Osteoblast (primary cell): ENCODE data around the gene CDKAL1. TPM values are rescaled to one million over a fixed set of nuclear protein-coding genes. Genes with fewer than 3 reads are reported as not detected.

Experiments used
- DNase-seq: peaks from one replicate; pipeline ENCODE4 v3.0.0; 2011; ENCODE audit warnings: low spot score, mixed read lengths; ENCODE audit not compliant: insufficient read length; ENCODE audit errors: missing footprints
- H2AFZ ChIP-seq: 2 replicates; pipeline ENCODE4 v1.6.0; 2011; ENCODE audit warnings: mild to moderate bottlenecking, low read length
- H3K27ac ChIP-seq: 2 replicates; pipeline ENCODE4 v1.5.1; 2011; ENCODE audit warnings: mild to moderate bottlenecking, low read depth, low read length, moderate library complexity
- H3K27me3 ChIP-seq: 2 replicates; pipeline ENCODE4 v1.6.0; 2012; ENCODE audit warnings: mild to moderate bottlenecking, control low read depth, inconsistent platforms, low read length, moderate library complexity; ENCODE audit not compliant: insufficient read depth
- H3K36me3 ChIP-seq: 2 replicates; pipeline ENCODE4 v1.5.1; 2011; ENCODE audit warnings: mild to moderate bottlenecking, low read length, control low read depth, moderate library complexity; ENCODE audit not compliant: insufficient read depth
- H3K4me1 ChIP-seq: 2 replicates; pipeline ENCODE4 v1.5.1; 2011; ENCODE audit warnings: mild to moderate bottlenecking, low read length, control low read depth, moderate library complexity; ENCODE audit not compliant: insufficient read depth
- H3K4me2 ChIP-seq: 2 replicates; pipeline ENCODE4 v1.6.0; 2011; ENCODE audit warnings: mild to moderate bottlenecking, low read length; ENCODE audit not compliant: insufficient read depth
- H3K4me3 ChIP-seq: fragments of 200-600 bp; sonication (generic); 3 replicates; pipeline ENCODE4 v1.5.1; 2012; ENCODE audit warnings: mild to moderate bottlenecking, low read length, inconsistent platforms; ENCODE audit not compliant: insufficient read depth
- H3K79me2 ChIP-seq: 2 replicates; pipeline ENCODE4 v1.6.0; 2012; ENCODE audit warnings: mild to moderate bottlenecking, low read length, control low read depth, inconsistent platforms; ENCODE audit not compliant: insufficient read depth
- H3K9me3 ChIP-seq: 2 replicates; pipeline ENCODE4 v1.5.1; 2011; ENCODE audit warnings: low read depth, low read length, control low read depth
- H4K20me1 ChIP-seq: 2 replicates; pipeline ENCODE4 v1.6.0; 2012; ENCODE audit warnings: mild to moderate bottlenecking, low read length, control low read depth; ENCODE audit not compliant: insufficient read depth
- CTCF ChIP-seq: IDR thresholded peaks from 2 replicates; pipeline ENCODE4 v1.5.1; 2011; ENCODE audit warnings: mild to moderate bottlenecking, low read depth, low read length, moderate library complexity; ENCODE audit errors: extremely low read depth
- total RNA-seq: library from RNA; depleted of rRNA; stranded (reverse); fragments of >200 nt; gene quantifications from 2 replicates; pipeline ENCODE4 v1.2.3, GENCODE V29; 2012

CDKAL1 gene
- total RNA-seq, 1 donor: 18.5 TPM

GRCh38 chr6:20893412-20893811, 359.2 kb downstream of the CDKAL1 start:
- no peaks in the 10 kb centered on the region for H4K20me1 ChIP-seq
- no peak overlapping the region for H3K27ac ChIP-seq
- no peaks in the 10 kb centered on the region for H3K9me3 ChIP-seq
- H3K4me2 ChIP-seq: no peak overlapping the region
- no peak for DNase-seq
- TF ChIP-seq CTCF: no peak
- no peaks in the 10 kb centered on the region for H3K79me2 ChIP-seq
- no peak overlapping the region for H2AFZ ChIP-seq
- no peaks in the 10 kb centered on the region for H3K36me3 ChIP-seq
- H3K27me3 ChIP-seq: no peaks in the 10 kb centered on the region
- H3K4me1 ChIP-seq: no peaks in the 10 kb centered on the region
- H3K4me3 ChIP-seq: no peak overlapping the region

- no peak for DNase-seq
- no peaks in the 10 kb centered on the region for H3K27me3 ChIP-seq
- H3K4me3 ChIP-seq: no peak overlapping the region
- H2AFZ ChIP-seq: no peak overlapping the region
- H3K4me1 ChIP-seq: no peaks in the 10 kb centered on the region
- H3K79me2 ChIP-seq: no peaks in the 10 kb centered on the region
- H4K20me1 ChIP-seq: no peaks in the 10 kb centered on the region
- H3K36me3 ChIP-seq: no peaks in the 10 kb centered on the region
- no peak for TF ChIP-seq CTCF
- no peak overlapping the region for H3K27ac ChIP-seq
- H3K4me2 ChIP-seq: no peak overlapping the region
- H3K9me3 ChIP-seq: no peaks in the 10 kb centered on the region
These were observed 366.3 kb downstream of the CDKAL1 start for GRCh38 chr6:20900389-20901160.

GRCh38 chr6:20905377-20905776, 371.1 kb downstream of the CDKAL1 start:
- no peak overlapping the region for H3K27ac ChIP-seq
- no peaks in the 10 kb centered on the region for H3K27me3 ChIP-seq
- no peaks in the 10 kb centered on the region for H3K9me3 ChIP-seq
- no peak overlapping the region for H3K4me3 ChIP-seq
- no peak for DNase-seq
- H2AFZ ChIP-seq: no peak overlapping the region
- H4K20me1 ChIP-seq: no peaks in the 10 kb centered on the region
- no peak for TF ChIP-seq CTCF
- H3K79me2 ChIP-seq: no peaks in the 10 kb centered on the region
- peaks cover 8% of the 10 kb centered on the region for H3K4me1 ChIP-seq
- H3K4me2 ChIP-seq: no peak overlapping the region
- H3K36me3 ChIP-seq: no peaks in the 10 kb centered on the region

GRCh38 chr6:20906945-20907344, 372.7 kb downstream of the CDKAL1 start:
- Histone ChIP-seq H3K4me3 (no peak overlapping the region), H4K20me1 (no peaks in the 10 kb centered on the region), H3K79me2 (no peaks in the 10 kb centered on the region), H2AFZ (no peak overlapping the region), H3K36me3 (no peaks in the 10 kb centered on the region), H3K4me2 (peak overlapping the region; percentile 53), H3K4me1 (peaks cover 8% of the 10 kb centered on the region), H3K27ac (peak overlapping the region; percentile 47), H3K9me3 (no peaks in the 10 kb centered on the region), H3K27me3 (no peaks in the 10 kb centered on the region)
- no peak for DNase-seq
- TF ChIP-seq CTCF: no peak
